CD4-positive, CD25-positive, alpha-beta regulatory T cell (primary cell): Measurements from ENCODE around the gene TSEN15. TPM values are rescaled to one million over a fixed set of nuclear protein-coding genes. Genes with fewer than 3 reads are reported as not detected.

Experiments used
- ATAC-seq, 2 donors: fragments of 150-1000 bp; cut with Tn5 transposase; one replicate each; pipeline ENCODE4 v1.10.0; 2021; ENCODE audit warnings: low read depth in 2 of 2, moderate number of reproducible peaks in 2 of 2, moderate library complexity in 1 of 2
- DNase-seq, 3 donors: peaks; one replicate each; pipeline versions ENCODE4 v3.0.0 to v3.0.0-alpha.2; 2012 to 2022; ENCODE audit warnings: mixed read lengths in 1 of 3
- H3K27ac ChIP-seq: one replicate; pipeline ENCODE4 v1.7.0; 2013; ENCODE audit warnings: mild to moderate bottlenecking, low read length; ENCODE audit not compliant: insufficient read depth, poor library complexity, severe bottlenecking
- H3K27me3 ChIP-seq: one replicate; pipeline ENCODE4 v1.7.0; 2013; ENCODE audit warnings: low read length; ENCODE audit not compliant: control insufficient read depth, insufficient read depth
- H3K36me3 ChIP-seq: one replicate; pipeline ENCODE4 v1.7.0; 2013; ENCODE audit warnings: mild to moderate bottlenecking, low read length, moderate library complexity; ENCODE audit not compliant: control insufficient read depth, insufficient read depth
- H3K4me1 ChIP-seq: 2 replicates; pipeline ENCODE4 v1.7.0; 2013; ENCODE audit warnings: mild to moderate bottlenecking, low read length; ENCODE audit not compliant: insufficient read depth, control insufficient read depth, poor library complexity, severe bottlenecking
- H3K4me3 ChIP-seq: one replicate; pipeline ENCODE4 v1.7.0; 2013; ENCODE audit warnings: low read depth, mild to moderate bottlenecking, low read length, moderate library complexity
- H3K9me3 ChIP-seq, 2 experiments: 1 replicate in 1 of 2; 2 replicates in 1 of 2; pipeline ENCODE4 v1.7.0; 2013; ENCODE audit warnings: low read length in 2 of 2, mild to moderate bottlenecking in 1 of 2, moderate library complexity in 1 of 2; ENCODE audit not compliant: control insufficient read depth in 2 of 2
- H3K27ac Mint-ChIP-seq, 3 donors: one replicate each; pipeline ENCODE4 v1.8.0; 2020 to 2022; ENCODE audit warnings: mild to moderate bottlenecking in 3 of 3, mixed read lengths in 3 of 3, moderate library complexity in 2 of 3
- H3K27me3 Mint-ChIP-seq: one replicate; pipeline ENCODE4 v1.8.0; 2022; ENCODE audit warnings: mild to moderate bottlenecking, mixed read lengths
- H3K36me3 Mint-ChIP-seq: one replicate; pipeline ENCODE4 v1.8.0; 2020; ENCODE audit warnings: mixed read lengths
- H3K4me1 Mint-ChIP-seq, 4 donors: one replicate each; pipeline ENCODE4 v1.8.0; 2020 to 2022; ENCODE audit warnings: mixed read lengths in 4 of 4, mild to moderate bottlenecking in 1 of 4
- H3K4me3 Mint-ChIP-seq, 4 donors: one replicate each; pipeline ENCODE4 v1.8.0; 2020 to 2022; ENCODE audit warnings: mild to moderate bottlenecking in 4 of 4, mixed read lengths in 4 of 4, moderate library complexity in 3 of 4
- H3K9me3 Mint-ChIP-seq, 7 donors: one replicate each; pipeline ENCODE4 v1.8.0; 2020 to 2022; ENCODE audit warnings: mixed read lengths in 7 of 7, mild to moderate bottlenecking in 3 of 7, moderate library complexity in 2 of 7
- polyA plus RNA-seq, 4 donors: library from polyadenylated mRNA; unstranded; fragments of 300-500 nt; fragmentation: Illumina TruSeq; gene quantifications; one replicate each; pipeline ENCODE4 v1.2.3, GENCODE V29; 2021
- total RNA-seq: library from RNA; stranded (reverse); gene quantifications from one replicate; pipeline ENCODE4 v1.2.3, GENCODE V29; 2022

The TSEN15 gene
- total and polyA plus RNA-seq, 5 donors from 2014 or later, result 24.0 to 65.3 (median 47.5) TPM

GRCh38 chr1:184017306-184017705, 34.2 kb upstream of the TSEN15 start:
- H3K4me1 ChIP-seq, result no peaks in the 10 kb centered on the region
- Mint-ChIP-seq H3K9me3 (peaks cover 0 to 2% (median 0%) of the 10 kb centered on the region in 7 donors), H3K4me1 (no peaks in the 10 kb centered on the region), H3K4me3 (no peak overlapping the region), H3K36me3 (no peaks in the 10 kb centered on the region), H3K27me3 (peaks cover 16% of the 10 kb centered on the region), H3K27ac (no peak overlapping the region)
- no peak overlapping the region for H3K4me3 ChIP-seq
- H3K36me3 ChIP-seq, result no peaks in the 10 kb centered on the region
- peaks cover 2% of the 10 kb centered on the region for H3K27me3 ChIP-seq
- no peak overlapping the region for H3K27ac ChIP-seq
- ATAC-seq, result no peak
- no peaks in the 10 kb centered on the region for H3K9me3 ChIP-seq
- DNase-seq, result no peak

GRCh38 chr1:184018622-184019021, 32.9 kb upstream of the TSEN15 start:
- H3K9me3 ChIP-seq, result no peaks in the 10 kb centered on the region
- Mint-ChIP-seq H3K36me3 (no peaks in the 10 kb centered on the region), H3K27me3 (peaks cover 17% of the 10 kb centered on the region), H3K4me1 (no peaks in the 10 kb centered on the region), H3K9me3 (peaks cover 0 to 2% (median 0%) of the 10 kb centered on the region in 7 donors), H3K27ac (no peak overlapping the region), H3K4me3 (no peak overlapping the region)
- DNase-seq, result no peak
- no peak overlapping the region for H3K27ac ChIP-seq
- H3K27me3 ChIP-seq, result peaks cover 2% of the 10 kb centered on the region
- no peak overlapping the region for H3K4me3 ChIP-seq
- H3K36me3 ChIP-seq, result no peaks in the 10 kb centered on the region
- ATAC-seq, result no peak
- H3K4me1 ChIP-seq, result no peaks in the 10 kb centered on the region

GRCh38 chr1:184019069-184019468, 32.5 kb upstream of the TSEN15 start:
- ATAC-seq (no peak), DNase-seq (no peak)
- Histone ChIP-seq H3K27ac (no peak overlapping the region), H3K36me3 (no peaks in the 10 kb centered on the region), H3K9me3 (no peaks in the 10 kb centered on the region), H3K27me3 (peaks cover 3% of the 10 kb centered on the region), H3K4me3 (no peak overlapping the region), H3K4me1 (no peaks in the 10 kb centered on the region)
- no peaks in the 10 kb centered on the region for H3K9me3 Mint-ChIP-seq
- no peaks in the 10 kb centered on the region for H3K36me3 Mint-ChIP-seq
- H3K27ac Mint-ChIP-seq, result no peak overlapping the region
- no peak overlapping the region for H3K4me3 Mint-ChIP-seq
- H3K4me1 Mint-ChIP-seq, result no peaks in the 10 kb centered on the region
- peaks cover 12% of the 10 kb centered on the region for H3K27me3 Mint-ChIP-seq

GRCh38 chr1:184019506-184019905, 32.0 kb upstream of the TSEN15 start:
- Mint-ChIP-seq H3K4me3 (no peak overlapping the region), H3K4me1 (no peaks in the 10 kb centered on the region), H3K9me3 (no peaks in the 10 kb centered on the region), H3K27me3 (peaks cover 8% of the 10 kb centered on the region), H3K27ac (no peak overlapping the region), H3K36me3 (no peaks in the 10 kb centered on the region)
- Histone ChIP-seq H3K36me3 (no peaks in the 10 kb centered on the region), H3K27me3 (peaks cover 4% of the 10 kb centered on the region), H3K9me3 (no peaks in the 10 kb centered on the region), H3K4me1 (no peaks in the 10 kb centered on the region), H3K27ac (no peak overlapping the region), H3K4me3 (no peak overlapping the region)
- DNase-seq, result no peak
- ATAC-seq, result no peak

DNA sequence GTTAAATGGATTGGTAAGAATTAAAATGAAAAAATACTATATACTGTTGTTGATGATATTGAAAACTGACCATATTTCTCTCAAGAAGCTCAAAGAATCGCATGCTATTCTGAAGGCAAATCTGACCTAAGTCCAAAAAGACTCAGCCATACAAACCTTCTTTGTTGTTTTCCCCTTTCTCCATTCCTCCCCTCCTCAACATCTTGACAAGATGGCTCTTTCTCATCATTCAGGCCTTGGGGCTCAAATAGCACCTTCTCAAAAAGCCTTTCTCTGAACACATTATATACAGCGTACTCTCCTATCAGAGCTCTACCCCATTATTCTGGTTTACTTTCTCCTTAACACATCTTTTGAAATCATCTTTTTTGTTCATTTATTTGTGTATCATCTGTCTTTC, 31.2 kb upstream of the TSEN15 start:
- DNase-seq (no peak), ATAC-seq (no peak)
- Histone ChIP-seq H3K36me3 (no peaks in the 10 kb centered on the region), H3K4me3 (no peak overlapping the region), H3K27ac (no peak overlapping the region), H3K4me1 (no peaks in the 10 kb centered on the region), H3K27me3 (peaks cover 4% of the 10 kb centered on the region), H3K9me3 (no peaks in the 10 kb centered on the region)
- H3K27me3 Mint-ChIP-seq, result peaks cover 4% of the 10 kb centered on the region
- no peak overlapping the region for H3K4me3 Mint-ChIP-seq
- no peaks in the 10 kb centered on the region for H3K36me3 Mint-ChIP-seq
- no peaks in the 10 kb centered on the region for H3K4me1 Mint-ChIP-seq
- no peak overlapping the region for H3K27ac Mint-ChIP-seq
- H3K9me3 Mint-ChIP-seq, result no peaks in the 10 kb centered on the region

GRCh38 chr1:184020855-184021254, 30.7 kb upstream of the TSEN15 start:
- H3K36me3 ChIP-seq, result no peaks in the 10 kb centered on the region
- no peak overlapping the region for H3K27ac Mint-ChIP-seq
- peaks cover 4% of the 10 kb centered on the region for H3K27me3 Mint-ChIP-seq
- no peak overlapping the region for H3K27ac ChIP-seq
- H3K4me1 Mint-ChIP-seq, result no peaks in the 10 kb centered on the region
- H3K4me1 ChIP-seq, result no peaks in the 10 kb centered on the region
- no peaks in the 10 kb centered on the region for H3K36me3 Mint-ChIP-seq
- no peaks in the 10 kb centered on the region for H3K9me3 ChIP-seq
- H3K27me3 ChIP-seq, result peaks cover 5% of the 10 kb centered on the region
- no peaks in the 10 kb centered on the region for H3K9me3 Mint-ChIP-seq
- H3K4me3 ChIP-seq, result no peak overlapping the region
- no peak for DNase-seq
- H3K4me3 Mint-ChIP-seq, result no peak overlapping the region
- ATAC-seq, result no peak

GRCh38 chr1:184021728-184022127, 29.8 kb upstream of the TSEN15 start:
- Histone ChIP-seq H3K4me3 (no peak overlapping the region), H3K27me3 (peaks cover 8% of the 10 kb centered on the region), H3K36me3 (no peaks in the 10 kb centered on the region), H3K27ac (no peak overlapping the region), H3K4me1 (no peaks in the 10 kb centered on the region), H3K9me3 (no peaks in the 10 kb centered on the region)
- H3K4me1 Mint-ChIP-seq, result no peaks in the 10 kb centered on the region
- H3K36me3 Mint-ChIP-seq, result no peaks in the 10 kb centered on the region
- peaks cover 9% of the 10 kb centered on the region for H3K27me3 Mint-ChIP-seq
- H3K4me3 Mint-ChIP-seq, result no peak overlapping the region
- no peaks in the 10 kb centered on the region for H3K9me3 Mint-ChIP-seq
- no peak for ATAC-seq
- no peak for DNase-seq
- H3K27ac Mint-ChIP-seq, result no peak overlapping the region

GRCh38 chr1:184022668-184023067, 28.9 kb upstream of the TSEN15 start:
- no peaks in the 10 kb centered on the region for H3K9me3 ChIP-seq
- H3K4me3 Mint-ChIP-seq, result no peak overlapping the region
- H3K36me3 Mint-ChIP-seq, result no peaks in the 10 kb centered on the region
- no peaks in the 10 kb centered on the region for H3K36me3 ChIP-seq
- no peak for ATAC-seq
- no peak overlapping the region for H3K27ac Mint-ChIP-seq
- peaks cover 14% of the 10 kb centered on the region for H3K27me3 Mint-ChIP-seq
- H3K4me1 ChIP-seq, result no peaks in the 10 kb centered on the region
- H3K4me1 Mint-ChIP-seq, result no peaks in the 10 kb centered on the region
- H3K27ac ChIP-seq, result no peak overlapping the region
- no peaks in the 10 kb centered on the region for H3K9me3 Mint-ChIP-seq
- no peak for DNase-seq
- H3K4me3 ChIP-seq, result no peak overlapping the region
- peaks cover 13% of the 10 kb centered on the region for H3K27me3 ChIP-seq
